LNCaP clone FGC (cell line): ENCODE results near the gene BLCAP.

ENCODE experiments used
- DNase-seq: peaks from one replicate; pipeline ENCODE4 v3.0.0-alpha.2; 2011; ENCODE audit warnings: low read depth
- H3K4me3 ChIP-seq: 2 replicates; pipeline ENCODE4 v1.5.1; 2011; ENCODE audit warnings: mild to moderate bottlenecking, low read depth, low read length, control low read depth
- CTCF ChIP-seq: IDR thresholded peaks from 2 replicates; pipeline ENCODE4 v1.5.1; 2012; ENCODE audit warnings: mild to moderate bottlenecking; ENCODE audit not compliant: control insufficient read depth, insufficient read depth; ENCODE audit errors: extremely low read depth

BLCAP gene

GRCh38 chr20:37469531-37469930, 58.1 kb downstream of the BLCAP start:
- no peak for DNase-seq
- H3K4me3 ChIP-seq: no peak overlapping the region
- TF ChIP-seq CTCF: no peak

GRCh38 chr20:37468886-37469285, 58.8 kb downstream of the BLCAP start:
- no peak for DNase-seq
- H3K4me3 ChIP-seq: no peak overlapping the region
- TF ChIP-seq CTCF: no peak
